ENCODE results near the gene PRKAA1. TPM values are rescaled to one million over a fixed set of nuclear protein-coding genes. Genes with fewer than 3 reads are reported as not detected.

Gene PRKAA1
- polyA plus RNA-seq, 2 of the 4 experiments (the other 2 are of a cell fraction), result 51.5 to 107 TPM

DNA sequence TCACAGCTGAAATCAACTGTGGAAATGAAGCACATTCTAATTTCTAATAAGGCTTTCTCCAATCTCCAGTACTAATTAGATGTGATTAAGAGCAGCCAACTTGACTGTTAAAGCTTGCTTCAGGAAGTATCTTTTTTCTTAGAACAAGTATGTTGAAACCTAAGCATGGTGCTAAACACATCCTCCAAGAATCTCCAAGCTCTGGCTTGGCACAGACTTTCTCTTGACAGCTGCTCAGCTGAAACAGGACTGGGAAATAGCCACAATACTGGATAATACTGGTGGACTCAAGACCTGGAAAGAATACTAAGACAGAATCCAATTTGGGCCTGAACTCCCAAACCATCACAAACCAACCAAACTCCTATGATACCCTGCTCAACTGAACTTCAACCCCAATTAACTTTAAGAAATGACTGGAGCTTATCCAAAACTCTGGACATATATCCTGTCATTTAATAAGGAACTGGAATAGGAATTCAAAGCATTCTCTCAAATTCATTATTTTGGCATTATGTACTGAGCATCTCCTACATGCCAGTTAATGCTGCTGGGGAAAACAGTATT lies 16.2 kb downstream of the PRKAA1 start:
- H3K27ac ChIP-seq, result 0 out of 6 replicates have a peak overlapping the region, but pooled peaks of 1 of the 2 experiments have one; percentile 12
- no peaks in the 10 kb centered on the region for H3K9me3 ChIP-seq
- peak overlapping the region; percentile 15; the same call in 1 of the 3 replicates for H3K4me2 ChIP-seq
- FAIRE-seq (no peak), DNase-seq (ENCODE audit: low read depth in 1 of 2, low spot score in 1 of 2) (no peak), ATAC-seq (0 out of 6 replicates have a peak, but pooled peaks of 1 of the 2 experiments have one; percentile 47)
- ChIA-PET POLR2A (no interaction called here), CTCF (interaction anchor here (0.6 to 1.4 kb wide), 2 partner anchors 16 to 33 kb away, joined by 3 read pairs; no protein-coding TSS in a partner anchor)
- TF ChIP-seq SMC3 (IDR thresholded peaks at IDR 0.05) (no peak), HOXB5 (CRISPR knock-in tag; IDR thresholded peaks at IDR 0.05) (no peak), TFCP2L1 (CRISPR knock-in tag; IDR thresholded peaks at IDR 0.05) (no peak), RAD21 (conservative IDR thresholded peaks at IDR 0.05 in 1 of 2, IDR thresholded peaks at IDR 0.05 in 1 of 2) (no peak), RCOR1 (IDR thresholded peaks at IDR 0.05; ENCODE audit: low read depth, low read length) (no peak), MAFK (IDR thresholded peaks at IDR 0.05; ENCODE audit: partially characterized antibody) (no peak)
- H3K4me1 ChIP-seq, result peaks cover 56% of the 10 kb centered on the region
- no peak overlapping the region for H3K4me3 ChIP-seq

DNA sequence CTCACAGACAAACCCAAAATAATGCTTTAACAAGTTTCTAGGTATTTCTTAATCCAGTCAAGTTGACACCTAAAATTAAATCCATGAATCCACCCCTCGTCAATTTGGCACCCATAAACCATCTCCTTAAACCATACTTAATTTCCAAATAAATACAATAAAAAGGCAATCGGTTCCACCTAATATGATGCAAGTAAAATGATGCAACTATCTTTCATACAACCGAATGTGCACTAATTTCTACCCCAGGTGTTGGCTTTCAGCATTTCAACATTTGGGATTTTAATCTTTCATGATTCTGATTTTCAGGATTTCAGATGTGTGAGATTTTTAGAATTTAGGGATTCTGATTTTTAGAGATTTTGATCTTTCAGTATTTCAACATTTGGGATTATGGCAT lies 17.3 kb downstream of the PRKAA1 start:
- Histone ChIP-seq H3K9me3 (no peaks in the 10 kb centered on the region), H3K4me2 (no peak overlapping the region), H3K27ac (no peak overlapping the region), H3K4me1 (peaks cover 66% of the 10 kb centered on the region), H3K4me3 (no peak overlapping the region)
- FAIRE-seq, result no peak
- POLR2A ChIA-PET, result no interaction called here
- WGBS (ENCODE audit: missing lambda C conversion rate), result 83% methylated on average over 3 of the region's 3 CpGs
- ATAC-seq, result no peak
- CTCF ChIA-PET, result interaction anchor here (1.4 to 1.7 kb wide), 2 partner anchors 9 to 34 kb away, joined by 3 read pairs; no protein-coding TSS in a partner anchor
- no peak for TF ChIP-seq ESRRA (IDR thresholded peaks at IDR 0.05; ENCODE audit: borderline replicate concordance, low read length)
- TF ChIP-seq EHMT2 (IDR thresholded peaks at IDR 0.05; ENCODE audit: low read depth), result no peak
- TF ChIP-seq CHD2 (IDR thresholded peaks at IDR 0.05; ENCODE audit: low read length, partially characterized antibody), result no peak
- no peak for TF ChIP-seq RFX5 (IDR thresholded peaks at IDR 0.05)
- no peak for TF ChIP-seq CHD4 (IDR thresholded peaks at IDR 0.05; ENCODE audit: borderline replicate concordance)
- TF ChIP-seq FOXS1 (CRISPR knock-in tag; IDR thresholded peaks at IDR 0.05), result no peak
- no peak for TF ChIP-seq EHF (CRISPR knock-in tag; IDR thresholded peaks at IDR 0.05)
- no peak for TF ChIP-seq ZSCAN20 (CRISPR knock-in tag; IDR thresholded peaks at IDR 0.05)
- no peak for TF ChIP-seq SREBF2 (IDR thresholded peaks at IDR 0.05)
- no peak for TF ChIP-seq POLR2A (IDR thresholded peaks at IDR 0.05; ENCODE audit: low read length)
- no peak for TF ChIP-seq PHF8 (IDR thresholded peaks at IDR 0.05; ENCODE audit: borderline replicate concordance, low read depth)
- TF ChIP-seq, protein P1, sequence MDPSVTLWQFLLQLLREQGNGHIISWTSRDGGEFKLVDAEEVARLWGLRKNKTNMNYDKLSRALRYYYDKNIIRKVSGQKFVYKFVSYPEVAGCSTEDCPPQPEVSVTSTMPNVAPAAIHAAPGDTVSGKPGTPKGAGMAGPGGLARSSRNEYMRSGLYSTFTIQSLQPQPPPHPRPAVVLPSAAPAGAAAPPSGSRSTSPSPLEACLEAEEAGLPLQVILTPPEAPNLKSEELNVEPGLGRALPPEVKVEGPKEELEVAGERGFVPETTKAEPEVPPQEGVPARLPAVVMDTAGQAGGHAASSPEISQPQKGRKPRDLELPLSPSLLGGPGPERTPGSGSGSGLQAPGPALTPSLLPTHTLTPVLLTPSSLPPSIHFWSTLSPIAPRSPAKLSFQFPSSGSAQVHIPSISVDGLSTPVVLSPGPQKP (IDR thresholded peaks at IDR 0.05; ENCODE audit: low read depth, low read length), result no peak
- no peak for TF ChIP-seq SMC3 (IDR thresholded peaks at IDR 0.05)
- no peak for TF ChIP-seq RAD21 (conservative IDR thresholded peaks at IDR 0.05 in 1 of 2, IDR thresholded peaks at IDR 0.05 in 1 of 2)
- no peak for TF ChIP-seq FOSL2 (IDR thresholded peaks at IDR 0.05)
- no peak for TF ChIP-seq FOSL2 (CRISPR knock-in tag; IDR thresholded peaks at IDR 0.05)
- TF ChIP-seq RNF2 (IDR thresholded peaks at IDR 0.05; ENCODE audit: borderline replicate concordance, low read depth), result no peak
- DNase-seq (ENCODE audit: low read depth in 1 of 2, low spot score in 1 of 2), result no peak

DNA sequence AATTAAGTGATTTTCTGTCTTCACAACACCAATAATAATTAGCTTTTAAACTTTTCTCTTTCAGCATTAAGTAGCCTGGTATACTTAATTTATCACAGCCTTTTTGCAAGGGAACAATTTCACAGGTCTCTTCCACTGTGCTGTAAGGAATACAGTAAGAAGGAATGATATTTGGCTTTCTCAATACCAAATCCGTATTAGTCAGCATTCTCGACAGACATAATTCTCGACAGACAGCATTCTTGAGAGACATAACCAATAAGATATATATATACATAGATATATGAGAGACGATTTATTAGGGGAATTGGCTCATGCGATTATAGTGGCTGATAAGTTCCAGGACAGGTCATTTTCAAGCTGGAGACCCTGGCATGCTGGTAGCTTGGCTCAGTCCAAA lies 18.0 kb downstream of the PRKAA1 start:
- TF ChIP-seq NR3C1 (IDR thresholded peaks at IDR 0.05) (no peak), MAFK (IDR thresholded peaks at IDR 0.05; ENCODE audit: partially characterized antibody) (peak; percentile 69)
- ATAC-seq, result no peak
- Histone ChIP-seq H3K4me2 (no peak overlapping the region), H3K4me1 (peaks cover 66% of the 10 kb centered on the region), H3K27ac (no peak overlapping the region), H3K9me3 (no peaks in the 10 kb centered on the region), H3K4me3 (no peak overlapping the region)
- DNase-seq (ENCODE audit: low read depth in 1 of 2, low spot score in 1 of 2), result no peak
- WGBS (ENCODE audit: missing lambda C conversion rate), result 78% methylated on average over 5 of the region's 5 CpGs
- FAIRE-seq, result no peak
- CTCF ChIA-PET, result interaction anchor here (1.0 to 1.7 kb wide), 2 partner anchors 9 to 18 kb away, joined by 3 read pairs; partner anchors contain the start of gene PRKAA1
- POLR2A ChIA-PET, result no interaction called here

All from A549 (cell line).